Measurements from ENCODE around the gene ACD.

DNA sequence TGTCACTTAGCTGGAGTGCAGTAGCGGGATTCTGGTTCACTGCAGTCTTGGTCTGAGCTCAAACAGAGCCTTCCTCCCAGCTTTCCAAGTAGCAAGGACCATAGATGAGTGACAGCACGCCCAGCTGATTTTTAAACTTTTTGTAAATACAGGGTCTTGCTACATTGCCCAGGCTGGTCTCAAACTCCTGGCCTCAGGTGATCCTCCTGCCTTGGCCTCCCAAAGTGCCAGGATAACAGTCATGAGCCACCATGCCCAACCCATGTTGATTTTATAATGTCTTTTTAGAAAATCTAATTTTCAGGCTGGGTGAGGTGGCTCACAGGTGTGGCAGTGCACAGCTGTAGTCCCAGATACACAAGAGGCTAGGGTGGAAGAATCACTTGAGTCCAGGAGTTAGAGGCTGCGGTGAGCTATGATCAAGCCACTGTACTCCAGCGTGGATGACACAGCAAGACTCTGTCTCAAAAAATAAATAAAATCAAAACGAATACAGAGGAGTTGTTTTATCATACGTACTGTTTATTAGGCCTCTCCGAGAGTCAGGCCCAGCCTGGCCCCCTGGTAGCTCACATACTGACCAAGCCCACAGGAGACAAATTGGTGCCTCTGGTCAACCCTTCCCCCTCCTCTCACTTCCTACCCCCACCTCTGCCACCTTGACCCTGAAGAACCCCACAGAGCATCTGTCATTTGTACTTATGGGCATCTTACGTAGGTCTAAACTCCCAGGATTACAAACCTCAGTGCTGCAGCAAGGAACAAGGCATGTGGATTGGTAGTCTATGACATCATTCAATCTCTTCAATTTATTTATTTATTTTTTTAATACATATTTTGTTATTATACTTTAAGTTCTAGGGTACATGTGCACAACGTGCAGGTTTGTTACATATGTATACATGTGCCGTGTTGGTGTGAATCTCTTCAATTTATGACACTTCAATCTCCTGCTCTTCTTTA lies 20.2 kb upstream of the ACD start:
- TF ChIP-seq CTCF (IDR thresholded peaks at IDR 0.05; ENCODE audit: control extremely low read depth in 1 of 3, insufficient read depth in 1 of 3, low read depth in 1 of 3, low read length in 3 of 3) (no peak), EZH2 (IDR thresholded peaks at IDR 0.05; ENCODE audit: low read depth, low read length, severe bottlenecking) (no peak), ZNF274 (IDR thresholded peaks at IDR 0.05; ENCODE audit: borderline replicate concordance, extremely low read depth, low read length) (no peak), CREB1 (IDR thresholded peaks at IDR 0.05) (no peak)
- TF ChIP-seq, protein P1, sequence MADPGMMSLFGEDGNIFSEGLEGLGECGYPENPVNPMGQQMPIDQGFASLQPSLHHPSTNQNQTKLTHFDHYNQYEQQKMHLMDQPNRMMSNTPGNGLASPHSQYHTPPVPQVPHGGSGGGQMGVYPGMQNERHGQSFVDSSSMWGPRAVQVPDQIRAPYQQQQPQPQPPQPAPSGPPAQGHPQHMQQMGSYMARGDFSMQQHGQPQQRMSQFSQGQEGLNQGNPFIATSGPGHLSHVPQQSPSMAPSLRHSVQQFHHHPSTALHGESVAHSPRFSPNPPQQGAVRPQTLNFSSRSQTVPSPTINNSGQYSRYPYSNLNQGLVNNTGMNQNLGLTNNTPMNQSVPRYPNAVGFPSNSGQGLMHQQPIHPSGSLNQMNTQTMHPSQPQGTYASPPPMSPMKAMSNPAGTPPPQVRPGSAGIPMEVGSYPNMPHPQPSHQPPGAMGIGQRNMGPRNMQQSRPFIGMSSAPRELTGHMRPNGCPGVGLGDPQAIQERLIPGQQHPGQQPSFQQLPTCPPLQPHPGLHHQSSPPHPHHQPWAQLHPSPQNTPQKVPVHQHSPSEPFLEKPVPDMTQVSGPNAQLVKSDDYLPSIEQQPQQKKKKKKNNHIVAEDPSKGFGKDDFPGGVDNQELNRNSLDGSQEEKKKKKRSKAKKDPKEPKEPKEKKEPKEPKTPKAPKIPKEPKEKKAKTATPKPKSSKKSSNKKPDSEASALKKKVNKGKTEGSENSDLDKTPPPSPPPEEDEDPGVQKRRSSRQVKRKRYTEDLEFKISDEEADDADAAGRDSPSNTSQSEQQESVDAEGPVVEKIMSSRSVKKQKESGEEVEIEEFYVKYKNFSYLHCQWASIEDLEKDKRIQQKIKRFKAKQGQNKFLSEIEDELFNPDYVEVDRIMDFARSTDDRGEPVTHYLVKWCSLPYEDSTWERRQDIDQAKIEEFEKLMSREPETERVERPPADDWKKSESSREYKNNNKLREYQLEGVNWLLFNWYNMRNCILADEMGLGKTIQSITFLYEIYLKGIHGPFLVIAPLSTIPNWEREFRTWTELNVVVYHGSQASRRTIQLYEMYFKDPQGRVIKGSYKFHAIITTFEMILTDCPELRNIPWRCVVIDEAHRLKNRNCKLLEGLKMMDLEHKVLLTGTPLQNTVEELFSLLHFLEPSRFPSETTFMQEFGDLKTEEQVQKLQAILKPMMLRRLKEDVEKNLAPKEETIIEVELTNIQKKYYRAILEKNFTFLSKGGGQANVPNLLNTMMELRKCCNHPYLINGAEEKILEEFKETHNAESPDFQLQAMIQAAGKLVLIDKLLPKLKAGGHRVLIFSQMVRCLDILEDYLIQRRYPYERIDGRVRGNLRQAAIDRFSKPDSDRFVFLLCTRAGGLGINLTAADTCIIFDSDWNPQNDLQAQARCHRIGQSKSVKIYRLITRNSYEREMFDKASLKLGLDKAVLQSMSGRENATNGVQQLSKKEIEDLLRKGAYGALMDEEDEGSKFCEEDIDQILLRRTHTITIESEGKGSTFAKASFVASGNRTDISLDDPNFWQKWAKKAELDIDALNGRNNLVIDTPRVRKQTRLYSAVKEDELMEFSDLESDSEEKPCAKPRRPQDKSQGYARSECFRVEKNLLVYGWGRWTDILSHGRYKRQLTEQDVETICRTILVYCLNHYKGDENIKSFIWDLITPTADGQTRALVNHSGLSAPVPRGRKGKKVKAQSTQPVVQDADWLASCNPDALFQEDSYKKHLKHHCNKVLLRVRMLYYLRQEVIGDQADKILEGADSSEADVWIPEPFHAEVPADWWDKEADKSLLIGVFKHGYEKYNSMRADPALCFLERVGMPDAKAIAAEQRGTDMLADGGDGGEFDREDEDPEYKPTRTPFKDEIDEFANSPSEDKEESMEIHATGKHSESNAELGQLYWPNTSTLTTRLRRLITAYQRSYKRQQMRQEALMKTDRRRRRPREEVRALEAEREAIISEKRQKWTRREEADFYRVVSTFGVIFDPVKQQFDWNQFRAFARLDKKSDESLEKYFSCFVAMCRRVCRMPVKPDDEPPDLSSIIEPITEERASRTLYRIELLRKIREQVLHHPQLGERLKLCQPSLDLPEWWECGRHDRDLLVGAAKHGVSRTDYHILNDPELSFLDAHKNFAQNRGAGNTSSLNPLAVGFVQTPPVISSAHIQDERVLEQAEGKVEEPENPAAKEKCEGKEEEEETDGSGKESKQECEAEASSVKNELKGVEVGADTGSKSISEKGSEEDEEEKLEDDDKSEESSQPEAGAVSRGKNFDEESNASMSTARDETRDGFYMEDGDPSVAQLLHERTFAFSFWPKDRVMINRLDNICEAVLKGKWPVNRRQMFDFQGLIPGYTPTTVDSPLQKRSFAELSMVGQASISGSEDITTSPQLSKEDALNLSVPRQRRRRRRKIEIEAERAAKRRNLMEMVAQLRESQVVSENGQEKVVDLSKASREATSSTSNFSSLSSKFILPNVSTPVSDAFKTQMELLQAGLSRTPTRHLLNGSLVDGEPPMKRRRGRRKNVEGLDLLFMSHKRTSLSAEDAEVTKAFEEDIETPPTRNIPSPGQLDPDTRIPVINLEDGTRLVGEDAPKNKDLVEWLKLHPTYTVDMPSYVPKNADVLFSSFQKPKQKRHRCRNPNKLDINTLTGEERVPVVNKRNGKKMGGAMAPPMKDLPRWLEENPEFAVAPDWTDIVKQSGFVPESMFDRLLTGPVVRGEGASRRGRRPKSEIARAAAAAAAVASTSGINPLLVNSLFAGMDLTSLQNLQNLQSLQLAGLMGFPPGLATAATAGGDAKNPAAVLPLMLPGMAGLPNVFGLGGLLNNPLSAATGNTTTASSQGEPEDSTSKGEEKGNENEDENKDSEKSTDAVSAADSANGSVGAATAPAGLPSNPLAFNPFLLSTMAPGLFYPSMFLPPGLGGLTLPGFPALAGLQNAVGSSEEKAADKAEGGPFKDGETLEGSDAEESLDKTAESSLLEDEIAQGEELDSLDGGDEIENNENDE (IDR thresholded peaks at IDR 0.05; ENCODE audit: insufficient replicate concordance, low read length) = no peak
